Progenitor cell of endocrine pancreas (in vitro differentiated cells): ENCODE data around the gene PDE6B. TPM values are rescaled to one million over a fixed set of nuclear protein-coding genes. Genes with fewer than 3 reads are reported as not detected.
A peak's percentile ranks its signal among the peaks of the same experiment; 100 is the strongest.

ENCODE experiments used
- DNase-seq: peaks from one replicate; pipeline ENCODE4 v3.0.0; 2021; ENCODE audit warnings: low spot score; ENCODE audit not compliant: unreplicated experiment
- H3K27ac Mint-ChIP-seq: 2 replicates; pipeline ENCODE4 v1.8.0; 2021; ENCODE audit warnings: mild to moderate bottlenecking, moderate library complexity, mixed read lengths
- H3K27me3 Mint-ChIP-seq: 2 replicates; pipeline ENCODE4 v1.8.0; 2021; ENCODE audit warnings: mixed read lengths
- H3K36me3 Mint-ChIP-seq: 2 replicates; pipeline ENCODE4 v1.8.0; 2022; ENCODE audit warnings: mixed read lengths; ENCODE audit not compliant: insufficient read depth
- H3K4me1 Mint-ChIP-seq: 2 replicates; pipeline ENCODE4 v1.8.0; 2021; ENCODE audit warnings: low read depth, mixed read lengths
- H3K4me3 Mint-ChIP-seq: 2 replicates; pipeline ENCODE4 v1.8.0; 2021; ENCODE audit warnings: low read depth, mild to moderate bottlenecking, moderate library complexity, mixed read lengths
- H3K9me3 Mint-ChIP-seq: 2 replicates; pipeline ENCODE4 v1.8.0; 2021; ENCODE audit warnings: low read depth, mixed read lengths
- CTCF ChIP-seq: fragments of 200-600 bp; sonication (generic); IDR thresholded peaks from one replicate; pipeline ENCODE4 v1.5.0; 2021; ENCODE audit warnings: antibody characterized with exemption, mild to moderate bottlenecking; ENCODE audit not compliant: unreplicated experiment
- total RNA-seq: library from RNA; stranded (reverse); gene quantifications from 2 replicates; pipeline ENCODE4 v1.2.1, GENCODE V29; 2021

Gene PDE6B
- total RNA-seq, 1 donor from 2014 or later = 10.4 TPM

- peak overlapping the region; percentile 66 for H3K4me3 Mint-ChIP-seq
- no peak overlapping the region for H3K27ac Mint-ChIP-seq
- peaks cover 10% of the 10 kb centered on the region for H3K27me3 Mint-ChIP-seq
- no peaks in the 10 kb centered on the region for H3K9me3 Mint-ChIP-seq
- peaks cover 16% of the 10 kb centered on the region for H3K4me1 Mint-ChIP-seq
- peaks cover 20% of the 10 kb centered on the region for H3K36me3 Mint-ChIP-seq
- DNase-seq = no peak
- TF ChIP-seq CTCF = no peak
Observed at GRCh38 chr4:706834-707598, 81.6 kb downstream of the PDE6B start.

- H3K36me3 Mint-ChIP-seq = peaks cover 22% of the 10 kb centered on the region
- TF ChIP-seq CTCF = no peak
- no peak for DNase-seq
- no peak overlapping the region for H3K27ac Mint-ChIP-seq
- H3K4me3 Mint-ChIP-seq = peak overlapping the region; percentile 52
- H3K9me3 Mint-ChIP-seq = no peaks in the 10 kb centered on the region
- no peaks in the 10 kb centered on the region for H3K27me3 Mint-ChIP-seq
- H3K4me1 Mint-ChIP-seq = peaks cover 16% of the 10 kb centered on the region
Observed at GRCh38 chr4:707929-708630, 82.7 kb downstream of the PDE6B start.

- peak overlapping the region; percentile 64 for H3K27ac Mint-ChIP-seq
- DNase-seq = no peak
- TF ChIP-seq CTCF = no peak
- H3K27me3 Mint-ChIP-seq = no peaks in the 10 kb centered on the region
- H3K9me3 Mint-ChIP-seq = no peaks in the 10 kb centered on the region
- peak overlapping the region; percentile 50 for H3K4me3 Mint-ChIP-seq
- H3K36me3 Mint-ChIP-seq = peaks cover 22% of the 10 kb centered on the region
- H3K4me1 Mint-ChIP-seq = peaks cover 16% of the 10 kb centered on the region
Observed at GRCh38 chr4:708631-708933, 83.2 kb downstream of the PDE6B start.

GRCh38 chr4:709348-709747, 84.0 kb downstream of the PDE6B start:
- Mint-ChIP-seq H3K4me1 (peaks cover 16% of the 10 kb centered on the region), H3K9me3 (no peaks in the 10 kb centered on the region), H3K27ac (no peak overlapping the region), H3K27me3 (no peaks in the 10 kb centered on the region), H3K4me3 (peak overlapping the region; percentile 41), H3K36me3 (peaks cover 22% of the 10 kb centered on the region)
- TF ChIP-seq CTCF = no peak
- DNase-seq = no peak

GRCh38 chr4:710116-710515, 84.7 kb downstream of the PDE6B start:
- Mint-ChIP-seq H3K4me1 (peaks cover 16% of the 10 kb centered on the region), H3K27ac (peak overlapping the region; percentile 81), H3K9me3 (no peaks in the 10 kb centered on the region), H3K36me3 (peaks cover 24% of the 10 kb centered on the region), H3K27me3 (no peaks in the 10 kb centered on the region), H3K4me3 (no peak overlapping the region)
- no peak for TF ChIP-seq CTCF
- DNase-seq = no peak
